ENCODE measurements around the gene SUN1. TPM values are rescaled to one million over a fixed set of nuclear protein-coding genes. Genes with fewer than 3 reads are reported as not detected.

SUN1 gene
- total RNA-seq, 2 experiments from 2014 or later, result 71.3 to 74.6 TPM

DNA sequence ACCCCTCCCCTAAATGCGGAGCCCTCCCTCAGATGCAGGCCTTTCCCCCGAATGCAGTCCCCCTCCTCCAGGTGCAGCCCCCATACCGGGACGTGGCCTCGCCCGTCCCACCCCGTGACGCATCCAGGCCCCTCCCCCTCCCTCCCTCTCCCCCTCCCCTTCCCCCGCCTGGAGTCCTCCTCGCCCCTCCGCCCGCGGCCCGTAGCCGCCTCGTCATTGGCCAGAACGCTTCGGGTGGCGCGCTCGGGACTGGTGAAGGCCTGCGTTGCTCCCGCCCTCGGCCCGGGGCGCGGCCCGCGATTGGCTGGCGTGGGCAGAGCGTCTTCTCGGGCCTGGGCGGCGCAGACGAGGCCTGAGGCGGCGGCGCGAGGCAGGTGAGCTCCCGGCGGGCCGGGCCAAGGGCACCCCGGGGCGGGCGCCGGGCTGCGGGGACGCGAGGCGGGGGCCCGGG is 16.0 kb upstream of the SUN1 start:
- Mint-ChIP-seq H3K4me1 (peaks cover 62% of the 10 kb centered on the region), H3K4me3 (peak overlapping the region; percentile 60), H3K36me3 (ENCODE audit: low read depth) (peaks cover 19% of the 10 kb centered on the region), H3K27me3 (peaks cover 6% of the 10 kb centered on the region), H3K27ac (no peak overlapping the region), H3K9me3 (ENCODE audit: low read depth) (no peaks in the 10 kb centered on the region)
- intact Hi-C loops (cut with DNase I, micrococcal nuclease), result loop anchor here (1.0 to 10.0 kb wide), 11 partner anchors 16 to 354 kb away; partner anchors contain the start of genes COX19 (in 2 of the 2), DNAAF5 (in 1 of the 2), GET4 (in 1 of the 2) and GPR146 (in 1 of the 2)
- ATAC-seq (peak; percentile 97), DNase-seq (peak; percentile 99)
- POLR2A ChIA-PET, result interaction anchor here (1.0 to 2.4 kb wide), 3 partner anchors 10 to 16 kb away, joined by 3 to 12 read pairs (median 3); partner anchors contain the start of gene SUN1
- CTCF ChIA-PET, result interaction anchor here (1.1 to 2.9 kb wide), 3 partner anchors 16 to 495 kb away, joined by 3 to 13 read pairs (median 11); partner anchors contain the start of gene SUN1

- ChIA-PET CTCF (interaction anchor here (1.1 to 2.9 kb wide), 5 partner anchors 15 to 495 kb away, joined by 3 to 13 read pairs (median 10); partner anchors contain the start of genes GET4 and SUN1), POLR2A (interaction anchor here (1.0 to 2.4 kb wide), 3 partner anchors 9 to 15 kb away, joined by 3 to 12 read pairs (median 3); partner anchors contain the start of gene SUN1)
- Mint-ChIP-seq H3K4me1 (peaks cover 64% of the 10 kb centered on the region), H3K27ac (peak overlapping the region; percentile 88), H3K36me3 (ENCODE audit: low read depth) (peaks cover 25% of the 10 kb centered on the region), H3K9me3 (ENCODE audit: low read depth) (no peaks in the 10 kb centered on the region), H3K4me3 (peak overlapping the region; percentile 89), H3K27me3 (peaks cover 6% of the 10 kb centered on the region)
- intact Hi-C loops (cut with DNase I, micrococcal nuclease), result loop anchor here (1.0 to 10.0 kb wide), 11 partner anchors 15 to 354 kb away; partner anchors contain the start of genes COX19 (in 2 of the 2), DNAAF5 (in 1 of the 2), GET4 (in 1 of the 2) and GPR146 (in 1 of the 2)
- peak; percentile 79 for DNase-seq
- peak; percentile 13 for ATAC-seq
Observed at GRCh38 chr7:816751-817671, 15.3 kb upstream of the SUN1 start.

GRCh38 chr7:818031-818699 is 14.1 kb upstream of the SUN1 start:
- no peak for ATAC-seq
- Mint-ChIP-seq H3K27me3 (peaks cover 3% of the 10 kb centered on the region), H3K9me3 (ENCODE audit: low read depth) (no peaks in the 10 kb centered on the region), H3K27ac (peak overlapping the region; percentile 15), H3K36me3 (ENCODE audit: low read depth) (peaks cover 29% of the 10 kb centered on the region), H3K4me1 (peaks cover 63% of the 10 kb centered on the region), H3K4me3 (peak overlapping the region; percentile 89)
- CTCF ChIA-PET, result interaction anchor here (0.6 to 2.9 kb wide), 7 partner anchors 11 to 57 kb away, joined by 3 to 13 read pairs (median 8); partner anchors contain the start of genes GET4 and SUN1
- intact Hi-C loops (cut with DNase I, micrococcal nuclease), result loop anchor here (5.0 to 10.0 kb wide), 3 partner anchors 54 to 224 kb away; partner anchors contain the start of genes COX19 (in 1 of the 2) and GPR146 (in 1 of the 2)
- POLR2A ChIA-PET, result interaction anchor here (2.4 kb wide), 1 partner anchor 14 kb away, joined by 12 read pairs; the partner anchor contains the start of gene SUN1
- no peak for DNase-seq

DNA sequence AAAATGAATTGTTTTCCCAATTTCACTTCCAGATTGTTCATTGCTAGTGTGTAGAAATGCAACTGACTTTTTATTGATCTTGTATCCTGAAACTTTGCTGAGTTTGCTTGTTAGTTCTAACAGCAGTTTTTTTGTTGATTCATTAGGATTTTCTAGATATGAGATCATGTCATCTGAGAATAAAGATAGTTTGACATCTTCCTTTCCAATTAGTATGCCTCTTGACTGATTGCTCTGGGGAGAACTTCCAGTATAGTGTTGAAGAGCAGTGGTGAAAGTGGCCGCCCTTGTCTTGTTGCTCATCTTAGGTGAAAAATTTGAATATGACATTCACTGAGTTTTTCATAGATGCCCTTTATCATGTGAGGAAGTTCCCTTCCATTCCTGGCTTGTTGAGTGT is 11.9 kb upstream of the SUN1 start:
- Mint-ChIP-seq H3K27ac (peak overlapping the region; percentile 72), H3K9me3 (ENCODE audit: low read depth) (no peaks in the 10 kb centered on the region), H3K4me3 (no peak overlapping the region), H3K4me1 (peaks cover 64% of the 10 kb centered on the region), H3K27me3 (no peaks in the 10 kb centered on the region), H3K36me3 (ENCODE audit: low read depth) (peaks cover 34% of the 10 kb centered on the region)
- no peak for DNase-seq
- ChIA-PET POLR2A (no interaction called here), CTCF (no interaction called here)
- intact Hi-C loops (cut with DNase I, micrococcal nuclease), result loop anchor here in 1 of 2 experiments (1.0 kb wide), 1 partner anchor 12 kb away; the partner anchor contains the start of gene SUN1
- no peak for ATAC-seq

- Mint-ChIP-seq H3K4me1 (peaks cover 64% of the 10 kb centered on the region), H3K9me3 (ENCODE audit: low read depth) (no peaks in the 10 kb centered on the region), H3K36me3 (ENCODE audit: low read depth) (peaks cover 39% of the 10 kb centered on the region), H3K4me3 (no peak overlapping the region), H3K27ac (no peak overlapping the region), H3K27me3 (no peaks in the 10 kb centered on the region)
- POLR2A ChIA-PET, result interaction anchor here (1.5 kb wide), 1 partner anchor 11 kb away, joined by 3 read pairs; the partner anchor contains the start of gene SUN1
- CTCF ChIA-PET, result no interaction called here
- DNase-seq (no peak), ATAC-seq (no peak)
- intact Hi-C loops (cut with DNase I, micrococcal nuclease), result no loop called here
Observed at GRCh38 chr7:821688-822087, 10.6 kb upstream of the SUN1 start.

DNA sequence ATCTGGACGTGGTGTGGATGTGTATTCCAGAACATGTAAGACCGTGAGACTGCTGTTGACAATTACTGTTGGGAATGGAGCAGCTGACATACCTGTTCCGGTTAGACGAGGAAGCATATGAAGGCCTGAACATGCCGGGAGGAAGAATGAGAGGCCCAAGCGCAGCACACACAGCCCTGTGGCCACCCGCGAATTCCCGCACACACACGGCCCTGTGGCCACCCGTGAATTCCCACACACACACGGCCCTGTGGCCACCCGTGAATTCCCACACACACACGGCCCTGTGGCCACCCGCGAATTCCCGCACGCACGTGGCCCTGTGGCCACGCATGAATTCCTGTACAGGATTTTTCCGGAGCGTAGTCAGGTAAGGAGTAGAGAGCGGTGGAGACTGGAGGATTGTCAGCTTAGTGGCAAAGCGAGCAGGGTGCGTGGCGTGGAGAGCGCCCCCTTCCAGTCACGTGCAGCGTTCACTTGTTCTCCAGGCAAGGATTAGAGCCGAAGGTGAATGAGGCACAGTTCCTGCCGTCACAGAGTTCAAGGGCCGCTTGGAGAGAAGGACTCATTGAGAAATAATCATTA is 9.5 kb upstream of the SUN1 start:
- Mint-ChIP-seq H3K4me3 (no peak overlapping the region), H3K4me1 (peaks cover 64% of the 10 kb centered on the region), H3K9me3 (ENCODE audit: low read depth) (no peaks in the 10 kb centered on the region), H3K27me3 (no peaks in the 10 kb centered on the region), H3K36me3 (ENCODE audit: low read depth) (peaks cover 39% of the 10 kb centered on the region), H3K27ac (no peak overlapping the region)
- CTCF ChIA-PET, result interaction anchor here (0.6 kb wide), 2 partner anchors 13 to 26 kb away, joined by 3 to 4 read pairs; no protein-coding TSS in a partner anchor
- POLR2A ChIA-PET, result no interaction called here
- no peak for DNase-seq
- ATAC-seq, result no peak
- intact Hi-C loops (cut with DNase I, micrococcal nuclease), result no loop called here

DNA sequence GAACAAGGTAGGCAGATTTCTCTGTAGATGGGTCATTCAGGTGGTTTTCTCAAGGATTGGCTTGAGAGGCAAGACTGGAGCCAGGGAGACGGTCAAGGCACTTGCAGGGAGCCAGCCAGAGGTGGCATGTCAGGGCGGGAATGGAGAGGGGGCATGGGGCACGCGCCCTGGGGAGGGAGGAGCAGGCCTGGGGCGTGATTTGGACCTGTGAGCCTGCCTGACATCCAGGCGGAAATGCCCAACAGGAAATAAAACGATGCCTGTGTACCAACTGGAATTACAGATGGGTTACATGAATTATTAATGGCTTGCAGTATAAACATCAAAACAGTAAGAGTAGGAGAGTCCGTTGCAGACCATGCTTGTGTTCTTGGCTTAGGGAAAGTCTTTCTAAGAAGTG is 8.6 kb upstream of the SUN1 start:
- POLR2A ChIA-PET, result no interaction called here
- no peaks in the 10 kb centered on the region for H3K9me3 Mint-ChIP-seq (ENCODE audit: low read depth)
- H3K27ac Mint-ChIP-seq, result no peak overlapping the region

GRCh38 chr7:824081-824480 is 8.2 kb upstream of the SUN1 start:
- ATAC-seq (no peak), DNase-seq (no peak)
- peaks cover 58% of the 10 kb centered on the region for H3K4me1 Mint-ChIP-seq
- peaks cover 38% of the 10 kb centered on the region for H3K36me3 Mint-ChIP-seq (ENCODE audit: low read depth)
- no peaks in the 10 kb centered on the region for H3K9me3 Mint-ChIP-seq (ENCODE audit: low read depth)
- intact Hi-C loops (cut with DNase I, micrococcal nuclease), result no loop called here
- ChIA-PET POLR2A (no interaction called here), CTCF (no interaction called here)
- H3K27ac Mint-ChIP-seq, result no peak overlapping the region
- no peaks in the 10 kb centered on the region for H3K27me3 Mint-ChIP-seq
- no peak overlapping the region for H3K4me3 Mint-ChIP-seq

More for the DNA sequence above, 8.6 kb upstream of the SUN1 start:
- intact Hi-C loops (cut with DNase I, micrococcal nuclease), result no loop called here
- Mint-ChIP-seq H3K27me3 (no peaks in the 10 kb centered on the region), H3K4me1 (peaks cover 56% of the 10 kb centered on the region), H3K4me3 (no peak overlapping the region), H3K36me3 (ENCODE audit: low read depth) (peaks cover 39% of the 10 kb centered on the region)
- CTCF ChIA-PET, result no interaction called here
- ATAC-seq (no peak), DNase-seq (no peak)

- no peaks in the 10 kb centered on the region for H3K9me3 Mint-ChIP-seq (ENCODE audit: low read depth)
- peaks cover 56% of the 10 kb centered on the region for H3K4me1 Mint-ChIP-seq
- H3K36me3 Mint-ChIP-seq (ENCODE audit: low read depth), result peaks cover 32% of the 10 kb centered on the region
- intact Hi-C loops (cut with DNase I, micrococcal nuclease), result no loop called here
- CTCF ChIA-PET, result interaction anchor here (0.7 kb wide), 1 partner anchor 353 kb away, joined by 3 read pairs; no protein-coding TSS in a partner anchor
- no peak overlapping the region for H3K4me3 Mint-ChIP-seq
- no peaks in the 10 kb centered on the region for H3K27me3 Mint-ChIP-seq
- POLR2A ChIA-PET, result no interaction called here
- ATAC-seq (no peak), DNase-seq (no peak)
- H3K27ac Mint-ChIP-seq, result no peak overlapping the region
Observed at GRCh38 chr7:824664-825063, 7.6 kb upstream of the SUN1 start.

- Mint-ChIP-seq H3K36me3 (ENCODE audit: low read depth) (peaks cover 25% of the 10 kb centered on the region), H3K9me3 (ENCODE audit: low read depth) (no peaks in the 10 kb centered on the region), H3K4me1 (peaks cover 56% of the 10 kb centered on the region), H3K27me3 (no peaks in the 10 kb centered on the region), H3K27ac (no peak overlapping the region), H3K4me3 (no peak overlapping the region)
- intact Hi-C loops (cut with DNase I, micrococcal nuclease), result no loop called here
- CTCF ChIA-PET, result interaction anchor here (0.7 kb wide), 1 partner anchor 352 kb away, joined by 3 read pairs; no protein-coding TSS in a partner anchor
- POLR2A ChIA-PET, result interaction anchor here (1.2 kb wide), 1 partner anchor 9 kb away, joined by 3 read pairs; no protein-coding TSS in a partner anchor
- ATAC-seq (no peak), DNase-seq (no peak)
Observed at GRCh38 chr7:825386-825785, 6.9 kb upstream of the SUN1 start.
